WTC11 (cell line): ENCODE results near the gene MCOLN3.

ENCODE experiments used
- CBFB ChIP-seq: sonication (generic); formaldehyde crosslinking; IDR thresholded peaks from 2 replicates; pipeline ENCODE4 v1.8.1; 2022; ENCODE audit warnings: mild to moderate bottlenecking, low read depth, missing genetic modification reagents
- ELF4 ChIP-seq: sonication (generic); formaldehyde crosslinking; IDR thresholded peaks from 2 replicates; pipeline ENCODE4 v1.8.1; 2022; ENCODE audit warnings: low read depth, mild to moderate bottlenecking, moderate library complexity, missing genetic modification reagents
- FOXJ3 ChIP-seq: sonication (generic); formaldehyde crosslinking; IDR thresholded peaks from 2 replicates; pipeline ENCODE4 v1.9.0; 2021; ENCODE audit warnings: missing genetic modification reagents, mild to moderate bottlenecking, borderline replicate concordance
- GTF2I ChIP-seq: fragments of 250-450 bp; sonication (Bioruptor Pico); conservative IDR thresholded peaks from 2 replicates; pipeline ENCODE4 v1.4.0; 2021; ENCODE audit warnings: mild to moderate bottlenecking
- JUN ChIP-seq: sonication (generic); formaldehyde crosslinking; IDR thresholded peaks from 2 replicates; pipeline ENCODE4 v1.8.0; 2023; ENCODE audit warnings: mild to moderate bottlenecking, missing genetic modification reagents
- NR2C2 ChIP-seq: sonication (generic); formaldehyde crosslinking; IDR thresholded peaks from 2 replicates; pipeline ENCODE4 v1.8.0; 2022; ENCODE audit warnings: mild to moderate bottlenecking, missing genetic modification reagents
- NR3C1 ChIP-seq: sonication (generic); formaldehyde crosslinking; conservative IDR thresholded peaks from 2 replicates; pipeline ENCODE4 v1.8.1; 2023; ENCODE audit warnings: low read depth, mild to moderate bottlenecking, missing genetic modification reagents
- SMAD3 ChIP-seq: sonication (generic); formaldehyde crosslinking; IDR thresholded peaks from 2 replicates; pipeline ENCODE4 v1.8.0; 2022; ENCODE audit warnings: missing genetic modification reagents, mild to moderate bottlenecking, borderline replicate concordance
- TCF7 ChIP-seq: sonication (generic); formaldehyde crosslinking; IDR thresholded peaks from 2 replicates; pipeline ENCODE4 v1.8.0; 2022; ENCODE audit warnings: mild to moderate bottlenecking, low read depth, missing genetic modification reagents, moderate library complexity
- ZNF512 ChIP-seq: sonication (generic); formaldehyde crosslinking; IDR thresholded peaks from 2 replicates; pipeline ENCODE4 v1.8.1; 2022; ENCODE audit warnings: missing genetic modification reagents, borderline replicate concordance
- TF ChIP-seq, protein P1 (sequence below): fragments of 200-600 bp; IDR thresholded peaks from 2 replicates; pipeline ENCODE4 v1.8.0; 2022; ENCODE audit warnings: antibody characterized with exemption
- TF ChIP-seq, protein P2 (sequence below): sonication (generic); formaldehyde crosslinking; IDR thresholded peaks from 2 replicates; pipeline ENCODE4 v1.8.0; 2022; ENCODE audit warnings: mild to moderate bottlenecking, missing genetic modification reagents
- TF ChIP-seq, protein P3 (sequence below): sonication (generic); formaldehyde crosslinking; IDR thresholded peaks from 2 replicates; pipeline ENCODE4 v1.8.1; 2022; ENCODE audit warnings: low read depth, mild to moderate bottlenecking, moderate library complexity, missing genetic modification reagents, borderline replicate concordance

DNA sequence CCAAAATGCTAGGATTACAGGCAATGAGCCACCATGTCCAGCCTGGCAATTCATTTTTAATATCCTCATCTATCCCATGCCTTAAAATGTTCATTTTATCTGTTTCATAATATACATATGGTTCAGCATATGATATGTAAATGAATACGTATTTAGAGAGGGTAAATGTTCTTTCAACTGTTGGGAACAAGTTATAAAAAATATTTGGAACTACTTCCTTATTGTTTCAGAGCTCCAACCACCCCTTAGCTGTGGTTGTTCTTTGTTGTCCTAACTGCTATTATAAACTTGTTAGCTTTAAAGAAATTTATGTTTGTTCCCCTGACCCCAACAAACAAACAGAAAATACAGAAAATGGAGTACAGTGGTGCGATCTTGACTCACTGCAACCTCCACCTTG, 65.9 kb downstream of the MCOLN3 start:
- TF ChIP-seq CBFB (no peak), ELF4 (CRISPR knock-in tag) (no peak), GTF2I (no peak), NR3C1 (CRISPR knock-in tag) (no peak), ZNF512 (CRISPR knock-in tag) (no peak), JUN (CRISPR knock-in tag) (no peak), TCF7 (CRISPR knock-in tag) (no peak), FOXJ3 (no peak), SMAD3 (CRISPR knock-in tag) (no peak), NR2C2 (no peak)
- TF ChIP-seq, protein P1, sequence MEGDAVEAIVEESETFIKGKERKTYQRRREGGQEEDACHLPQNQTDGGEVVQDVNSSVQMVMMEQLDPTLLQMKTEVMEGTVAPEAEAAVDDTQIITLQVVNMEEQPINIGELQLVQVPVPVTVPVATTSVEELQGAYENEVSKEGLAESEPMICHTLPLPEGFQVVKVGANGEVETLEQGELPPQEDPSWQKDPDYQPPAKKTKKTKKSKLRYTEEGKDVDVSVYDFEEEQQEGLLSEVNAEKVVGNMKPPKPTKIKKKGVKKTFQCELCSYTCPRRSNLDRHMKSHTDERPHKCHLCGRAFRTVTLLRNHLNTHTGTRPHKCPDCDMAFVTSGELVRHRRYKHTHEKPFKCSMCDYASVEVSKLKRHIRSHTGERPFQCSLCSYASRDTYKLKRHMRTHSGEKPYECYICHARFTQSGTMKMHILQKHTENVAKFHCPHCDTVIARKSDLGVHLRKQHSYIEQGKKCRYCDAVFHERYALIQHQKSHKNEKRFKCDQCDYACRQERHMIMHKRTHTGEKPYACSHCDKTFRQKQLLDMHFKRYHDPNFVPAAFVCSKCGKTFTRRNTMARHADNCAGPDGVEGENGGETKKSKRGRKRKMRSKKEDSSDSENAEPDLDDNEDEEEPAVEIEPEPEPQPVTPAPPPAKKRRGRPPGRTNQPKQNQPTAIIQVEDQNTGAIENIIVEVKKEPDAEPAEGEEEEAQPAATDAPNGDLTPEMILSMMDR = no peak
- TF ChIP-seq, protein P2, sequence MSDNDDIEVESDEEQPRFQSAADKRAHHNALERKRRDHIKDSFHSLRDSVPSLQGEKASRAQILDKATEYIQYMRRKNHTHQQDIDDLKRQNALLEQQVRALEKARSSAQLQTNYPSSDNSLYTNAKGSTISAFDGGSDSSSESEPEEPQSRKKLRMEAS (CRISPR knock-in tag) = no peak
- TF ChIP-seq, protein P3, sequence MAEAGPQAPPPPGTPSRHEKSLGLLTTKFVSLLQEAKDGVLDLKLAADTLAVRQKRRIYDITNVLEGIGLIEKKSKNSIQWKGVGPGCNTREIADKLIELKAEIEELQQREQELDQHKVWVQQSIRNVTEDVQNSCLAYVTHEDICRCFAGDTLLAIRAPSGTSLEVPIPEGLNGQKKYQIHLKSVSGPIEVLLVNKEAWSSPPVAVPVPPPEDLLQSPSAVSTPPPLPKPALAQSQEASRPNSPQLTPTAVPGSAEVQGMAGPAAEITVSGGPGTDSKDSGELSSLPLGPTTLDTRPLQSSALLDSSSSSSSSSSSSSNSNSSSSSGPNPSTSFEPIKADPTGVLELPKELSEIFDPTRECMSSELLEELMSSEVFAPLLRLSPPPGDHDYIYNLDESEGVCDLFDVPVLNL (CRISPR knock-in tag) = no peak
